CD4-positive, alpha-beta T cell treated with Interleukin-6 at 100 ng/mL for 8 hours (primary cell): ENCODE measurements around the gene MELK.
"Not testable (repeated sequence)": the region's sequence is repeated elsewhere in the genome, so short reads cannot be mapped to it uniquely, and the experiment has no call there.

Source experiments
- DNase-seq: peaks from one replicate; pipeline ENCODE4 v3.0.0-alpha.2; 2020; ENCODE audit warnings: mixed read lengths, low spot score

The MELK gene

GRCh38 chr9:36572515-36573418 is at the start of gene MELK:
Gene MELK (plus strand): TSS chr9:36572895. CDS start chr9:36581682, 8,787 bp downstream.
- peak; percentile 71 for DNase-seq

- DNase-seq = no peak
These were observed 42.5 kb upstream of the MELK start for GRCh38 chr9:36530224-36530623.

- DNase-seq = no peak
These were observed 40.3 kb upstream of the MELK start for GRCh38 chr9:36532353-36532752.

- DNase-seq = not testable (repeated sequence)
These were observed 39.0 kb upstream of the MELK start for GRCh38 chr9:36533726-36534125.

GRCh38 chr9:36535107-36535506 is 37.6 kb upstream of the MELK start:
- no peak for DNase-seq

- DNase-seq = no peak
These were observed 34.8 kb upstream of the MELK start for GRCh38 chr9:36537861-36538260.

- DNase-seq = no peak
These were observed 30.3 kb upstream of the MELK start for GRCh38 chr9:36542355-36542754.

GRCh38 chr9:36543916-36544315 is 28.8 kb upstream of the MELK start:
- no peak for DNase-seq

GRCh38 chr9:36547598-36547997 is 25.1 kb upstream of the MELK start:
- DNase-seq = no peak

- no peak for DNase-seq
These were observed 24.2 kb upstream of the MELK start for GRCh38 chr9:36548454-36548853.

GRCh38 chr9:36550135-36550534 is 22.6 kb upstream of the MELK start:
- no peak for DNase-seq

- not testable (repeated sequence) for DNase-seq
These were observed 22.0 kb upstream of the MELK start for GRCh38 chr9:36550631-36551098.

GRCh38 chr9:36551129-36551528 is 21.6 kb upstream of the MELK start:
- DNase-seq = no peak

- DNase-seq = no peak
These were observed 20.8 kb upstream of the MELK start for GRCh38 chr9:36551910-36552309.

- DNase-seq = no peak
These were observed 13.5 kb upstream of the MELK start for GRCh38 chr9:36559036-36559695.

GRCh38 chr9:36560771-36561170 is 11.9 kb upstream of the MELK start:
- no peak for DNase-seq

- not testable (repeated sequence) for DNase-seq
These were observed 9.9 kb upstream of the MELK start for GRCh38 chr9:36562801-36563200.

GRCh38 chr9:36566813-36567221 is 5.9 kb upstream of the MELK start:
- DNase-seq = no peak

GRCh38 chr9:36568681-36569080 is 4.0 kb upstream of the MELK start:
- DNase-seq = not testable (repeated sequence)

- no peak for DNase-seq
These were observed 1.4 kb upstream of the MELK start for GRCh38 chr9:36571333-36571732.

GRCh38 chr9:36574045-36574444 is 1.4 kb downstream of the MELK start:
- DNase-seq = not testable (repeated sequence)

- no peak for DNase-seq
These were observed 2.8 kb downstream of the MELK start for GRCh38 chr9:36575411-36575882.

- no peak for DNase-seq
These were observed 4.2 kb downstream of the MELK start for GRCh38 chr9:36576866-36577265.
